Erythroblast (primary cell): Measurements from ENCODE around the gene SERTAD2.

Source experiments
- GATA1 ChIP-seq: IDR thresholded peaks from 2 replicates; pipeline ENCODE4 v1.6.1; 2011; ENCODE audit warnings: low read depth, mild to moderate bottlenecking, control low read depth, low read length, moderate library complexity
- POLR2A ChIP-seq: IDR thresholded peaks from 2 replicates; pipeline ENCODE4 v1.6.1; 2011; ENCODE audit warnings: mild to moderate bottlenecking, low read length

- TF ChIP-seq POLR2A = no peak
- TF ChIP-seq GATA1 = no peak
These were observed 42.9 kb upstream of the SERTAD2 start for GRCh38 chr2:64696636-64697035.
